Lower leg skin (tissue), 4 donors: ENCODE data around the gene SAMD10. TPM values are rescaled to one million over a fixed set of nuclear protein-coding genes. Genes with fewer than 3 reads are reported as not detected.
A peak's percentile ranks its signal among the peaks of the same experiment; 100 is the strongest.
"Not testable (repeated sequence)": the region's sequence is repeated elsewhere in the genome, so short reads cannot be mapped to it uniquely, and the experiment has no call there.

Source experiments
- DNase-seq, 2 donors: peaks; one replicate each; pipeline ENCODE4 v3.0.0-alpha.2; 2019; ENCODE audit warnings: low spot score in 2 of 2
- H3K4me3 ChIP-seq: fragments of 200-600 bp; sonication (generic); 2 replicates; pipeline ENCODE4 v1.5.1; 2017; ENCODE audit warnings: mild to moderate bottlenecking, low read depth; ENCODE audit not compliant: poor library complexity, severe bottlenecking
- CTCF ChIP-seq, 3 donors: fragments of 450-650 bp; IDR thresholded peaks; one replicate each; pipeline ENCODE4 v1.5.1; 2016; ENCODE audit warnings: antibody characterized with exemption in 3 of 3, mild to moderate bottlenecking in 3 of 3, moderate library complexity in 2 of 3
- POLR2A ChIP-seq, 2 donors: fragments of 450-650 bp; IDR thresholded peaks; one replicate each; pipeline ENCODE4 v1.6.1; 2016 to 2017; ENCODE audit warnings: antibody characterized with exemption in 2 of 2, mild to moderate bottlenecking in 1 of 2, moderate library complexity in 1 of 2
- WGBS, 2 donors: methylation state at CpG; one replicate each; pipeline ENCODE4 v1.1.5; 2018; 5-methylcytosine and 5-hydroxymethylcytosine counted together
- intact Hi-C: fragments of 100-400 bp; cut with DNase I; formaldehyde crosslinking; loops from one replicate; pipeline ENCODE4 v1.15.0; 2023; ENCODE audit warnings: low total_unique reads
- total RNA-seq, 4 donors: library from RNA; depleted of rRNA; stranded (reverse); fragments of >200 nt; gene quantifications; one replicate each; pipeline ENCODE4 v1.1.0, GENCODE V29; 2016

The SAMD10 gene
- total RNA-seq, 4 donors from 2014 or later: 8.1 to 11.3 (median 10.6) TPM

- H3K4me3 ChIP-seq: no peak overlapping the region
- intact Hi-C loops: no loop called here
- TF ChIP-seq CTCF (IDR thresholded peaks at IDR 0.05) (no peak), POLR2A (IDR thresholded peaks at IDR 0.05) (no peak)
- 48 to 55% methylated on average over 15 of the region's 15 CpGs for WGBS, 2 donors
- no peak for DNase-seq
Measured at GRCh38 chr20:63980317-63980805, 919 bp upstream of the SAMD10 start.

DNA sequence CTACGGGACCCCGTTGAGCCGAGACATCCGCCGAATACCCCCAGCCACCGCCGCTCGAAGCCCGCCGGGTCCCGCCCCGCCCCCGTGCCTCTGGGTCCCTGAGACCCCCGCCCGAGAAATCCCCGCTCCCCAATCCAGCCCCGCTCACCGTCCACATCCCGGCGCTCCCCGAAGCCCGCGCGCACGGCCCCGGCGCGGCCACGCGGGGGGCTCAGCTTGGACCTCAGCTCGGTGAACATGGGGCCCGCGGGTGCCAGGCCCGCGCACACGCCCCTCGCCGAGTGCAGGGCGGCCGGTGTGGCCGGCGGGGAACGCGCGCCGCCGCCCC lies 249 bp downstream of the SAMD10 start:
- peak overlapping the region; percentile 45 for H3K4me3 ChIP-seq
- DNase-seq: no peak
- TF ChIP-seq POLR2A (IDR thresholded peaks at IDR 0.05) (no peak), CTCF (IDR thresholded peaks at IDR 0.05) (no peak)
- WGBS, 2 donors: 0 to 3% methylated on average over 6 to 25 of the region's 47 CpGs
- intact Hi-C loops: loop anchor here (10.0 kb wide), 1 partner anchor 194 kb away; no protein-coding TSS in a partner anchor

DNA sequence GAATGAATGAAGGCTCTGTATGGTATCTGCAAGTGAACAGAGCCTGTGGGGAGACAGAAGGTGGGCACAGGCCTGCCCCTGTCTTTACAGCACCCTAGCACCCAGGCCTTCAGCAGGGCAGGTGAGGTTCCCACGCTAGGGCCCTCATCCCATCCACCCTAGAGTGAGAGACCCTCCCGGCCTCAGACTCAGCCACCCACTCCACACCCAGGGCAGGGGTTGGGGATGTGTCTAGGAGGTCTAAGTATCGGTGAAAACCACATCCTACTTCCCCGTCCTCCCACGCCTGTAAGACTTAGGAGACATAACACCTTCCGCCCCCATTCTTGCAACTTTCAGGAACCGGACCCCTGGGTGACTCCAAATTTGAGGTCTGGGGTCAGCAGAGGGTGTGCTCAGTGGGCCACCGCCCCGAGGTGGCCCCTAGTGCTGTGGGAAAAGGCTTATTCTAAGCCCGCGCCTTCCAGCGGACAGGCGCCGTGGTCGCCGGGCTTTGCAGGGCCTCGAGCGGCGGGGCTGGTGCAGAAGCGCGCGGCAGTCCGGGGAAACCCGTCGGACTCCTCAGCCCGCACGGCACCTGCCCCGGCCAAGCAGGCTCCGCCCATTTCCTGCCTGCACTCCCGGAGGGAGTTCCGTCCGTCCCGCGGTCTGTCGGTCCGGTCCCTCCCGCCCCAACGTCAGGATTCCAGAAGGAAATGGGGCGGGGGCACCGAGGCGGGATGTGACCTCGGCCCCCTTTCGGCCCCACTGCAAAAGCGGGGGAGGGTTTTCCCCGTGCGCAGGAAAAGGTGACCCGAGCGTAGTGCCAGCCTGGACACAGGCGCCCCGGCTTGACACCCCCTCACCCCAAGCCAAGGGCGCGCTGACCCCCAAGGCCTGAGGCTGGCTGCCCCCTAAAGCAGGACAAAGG lies 868 bp downstream of the SAMD10 start:
- peak overlapping the region; percentile 45 for H3K4me3 ChIP-seq
- DNase-seq: peak in 1 of 2 donors; percentile 92
- 9 to 13% methylated on average over 40 to 50 of the region's 52 CpGs for WGBS, 2 donors
- intact Hi-C loops: loop anchor here (10.0 kb wide), 1 partner anchor 194 kb away; no protein-coding TSS in a partner anchor
- no peak for TF ChIP-seq CTCF (IDR thresholded peaks at IDR 0.05)
- TF ChIP-seq POLR2A (IDR thresholded peaks at IDR 0.05): no peak

- DNase-seq: no peak
- H3K4me3 ChIP-seq: no peak overlapping the region
- WGBS, 2 donors: 47 to 79% methylated on average over 6 to 16 of the region's 16 CpGs
- TF ChIP-seq POLR2A (IDR thresholded peaks at IDR 0.05) (no peak), CTCF (IDR thresholded peaks at IDR 0.05) (no peak)
- intact Hi-C loops: loop anchor here (10.0 kb wide), 1 partner anchor 193 kb away; no protein-coding TSS in a partner anchor
Measured at GRCh38 chr20:63977739-63978276, 1.6 kb downstream of the SAMD10 start.

DNA sequence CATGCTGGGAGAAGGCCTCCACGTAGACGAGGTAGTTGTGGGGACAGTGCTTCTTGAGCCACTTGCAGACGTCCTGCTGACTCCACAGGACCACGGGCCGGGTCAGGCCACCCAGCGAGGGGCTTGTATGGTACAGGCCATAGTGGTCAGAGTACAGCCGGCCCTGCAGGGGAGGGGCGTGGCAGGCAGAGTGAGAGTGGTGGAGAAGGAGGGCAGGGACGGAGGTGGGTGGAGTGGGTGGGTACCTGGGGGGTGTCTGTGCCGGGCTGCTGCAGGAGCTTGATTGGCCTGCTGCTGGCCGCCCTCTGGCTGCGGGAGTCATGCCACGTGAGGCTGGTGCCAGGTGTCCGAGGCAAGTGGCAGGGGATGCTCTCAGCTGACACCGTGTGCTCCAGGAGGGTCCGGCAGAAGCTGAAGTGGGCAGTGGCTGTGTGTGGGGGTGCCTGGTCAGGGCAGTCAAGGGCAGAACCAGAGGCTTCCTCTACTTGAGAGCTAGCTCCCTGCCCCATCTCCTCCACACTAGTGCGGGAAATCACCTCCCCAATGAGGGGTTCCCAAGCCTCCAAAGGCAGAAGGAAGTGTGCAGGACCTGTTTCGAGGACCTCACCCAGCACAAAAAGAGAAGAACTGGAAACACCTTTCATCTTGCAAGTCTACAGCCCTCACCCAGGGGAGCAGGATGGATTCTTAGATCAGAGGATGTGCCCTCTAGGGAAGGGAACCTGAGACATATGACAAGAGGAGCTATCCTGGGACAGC lies 2.3 kb downstream of the SAMD10 start:
- H3K4me3 ChIP-seq: no peak overlapping the region
- TF ChIP-seq POLR2A (IDR thresholded peaks at IDR 0.05) (no peak), CTCF (IDR thresholded peaks at IDR 0.05) (no peak)
- 86 to 90% methylated on average over 18 of the region's 18 CpGs for WGBS, 2 donors
- intact Hi-C loops: loop anchor here (10.0 kb wide), 1 partner anchor 192 kb away; no protein-coding TSS in a partner anchor
- DNase-seq: no peak

- not testable (repeated sequence) for H3K4me3 ChIP-seq, DNase-seq
- 92 to 94% methylated on average over 7 of the region's 7 CpGs for WGBS, 2 donors
- intact Hi-C loops: loop anchor here (10.0 kb wide), 1 partner anchor 192 kb away; no protein-coding TSS in a partner anchor
Measured at GRCh38 chr20:63976511-63976910, 2.9 kb downstream of the SAMD10 start.
